ENCODE measurements around the gene AP4M1.
"Not testable (repeated sequence)": the region's sequence is repeated elsewhere in the genome, so short reads cannot be mapped to it uniquely, and the experiment has no call there.

The AP4M1 gene

GRCh38 chr7:100107890-100108289 is 6.4 kb downstream of the AP4M1 start:
- no peak for DNase-seq (ENCODE audit: low spot score)

GRCh38 chr7:100109521-100110163 is 8.2 kb downstream of the AP4M1 start:
- DNase-seq (ENCODE audit: low spot score), result no peak

- no peak for DNase-seq (ENCODE audit: low spot score)
Observed at GRCh38 chr7:100111156-100111555, 9.7 kb downstream of the AP4M1 start.

- no peak for DNase-seq (ENCODE audit: low spot score)
Observed at GRCh38 chr7:100111914-100112313, 10.5 kb downstream of the AP4M1 start.

- no peak for DNase-seq (ENCODE audit: low spot score)
Observed at GRCh38 chr7:100115026-100115425, 13.6 kb downstream of the AP4M1 start.

GRCh38 chr7:100118388-100119071 is 17.1 kb downstream of the AP4M1 start:
- DNase-seq (ENCODE audit: low spot score), result no peak

GRCh38 chr7:100119072-100119969 is 17.9 kb downstream of the AP4M1 start, which contains the start of the genes CNPY4 and TAF6:
TSS of gene CNPY4 (plus strand) at chr7:100119634. CDS start at chr7:100119745, 111 bp downstream.
TSS of gene TAF6 (minus strand) at chr7:100119358. CDS start at chr7:100114209, 5,149 bp downstream.
- peak; percentile 99 for DNase-seq (ENCODE audit: low spot score)

- DNase-seq (ENCODE audit: low spot score), result peak; percentile 77
Observed at GRCh38 chr7:100119970-100120732, 18.7 kb downstream of the AP4M1 start.

GRCh38 chr7:100120733-100121036 is 19.2 kb downstream of the AP4M1 start:
- DNase-seq (ENCODE audit: low spot score), result no peak

- no peak for DNase-seq (ENCODE audit: low spot score)
Observed at GRCh38 chr7:100122067-100122466, 20.6 kb downstream of the AP4M1 start.

GRCh38 chr7:100122568-100122967 is 21.1 kb downstream of the AP4M1 start:
- DNase-seq (ENCODE audit: low spot score), result no peak

- DNase-seq (ENCODE audit: low spot score), result no peak
Observed at GRCh38 chr7:100124301-100125230, 23.1 kb downstream of the AP4M1 start.

- no peak for DNase-seq (ENCODE audit: low spot score)
Observed at GRCh38 chr7:100126239-100126930, 24.9 kb downstream of the AP4M1 start.

- peak; percentile 94 for DNase-seq (ENCODE audit: low spot score)
Observed at GRCh38 chr7:100126931-100127865, 25.8 kb downstream of the AP4M1 start, which contains the start of gene MBLAC1. TSS of gene MBLAC1 (plus strand) at chr7:100126967. CDS start at chr7:100127396, 429 bp downstream.

- peak; percentile 26 for DNase-seq (ENCODE audit: low spot score)
Observed at GRCh38 chr7:100127866-100128636, 26.6 kb downstream of the AP4M1 start.

GRCh38 chr7:100128637-100128963 is 27.2 kb downstream of the AP4M1 start:
- DNase-seq (ENCODE audit: low spot score), result no peak

GRCh38 chr7:100130220-100130607 is 28.8 kb downstream of the AP4M1 start:
- DNase-seq (ENCODE audit: low spot score), result not testable (repeated sequence)
